ENCODE results near the gene OPRD1.

OPRD1 gene

GRCh38 chr1:28917757-28918118, 105.8 kb downstream of the OPRD1 start:
- H3K27ac ChIP-seq (ENCODE audit: extremely low read depth, low read depth, low read length), result no peak overlapping the region
- no peaks in the 10 kb centered on the region for H3K9me3 ChIP-seq (ENCODE audit: control insufficient read depth, insufficient read depth, low read depth, low read length)
- TF ChIP-seq, protein P1, sequence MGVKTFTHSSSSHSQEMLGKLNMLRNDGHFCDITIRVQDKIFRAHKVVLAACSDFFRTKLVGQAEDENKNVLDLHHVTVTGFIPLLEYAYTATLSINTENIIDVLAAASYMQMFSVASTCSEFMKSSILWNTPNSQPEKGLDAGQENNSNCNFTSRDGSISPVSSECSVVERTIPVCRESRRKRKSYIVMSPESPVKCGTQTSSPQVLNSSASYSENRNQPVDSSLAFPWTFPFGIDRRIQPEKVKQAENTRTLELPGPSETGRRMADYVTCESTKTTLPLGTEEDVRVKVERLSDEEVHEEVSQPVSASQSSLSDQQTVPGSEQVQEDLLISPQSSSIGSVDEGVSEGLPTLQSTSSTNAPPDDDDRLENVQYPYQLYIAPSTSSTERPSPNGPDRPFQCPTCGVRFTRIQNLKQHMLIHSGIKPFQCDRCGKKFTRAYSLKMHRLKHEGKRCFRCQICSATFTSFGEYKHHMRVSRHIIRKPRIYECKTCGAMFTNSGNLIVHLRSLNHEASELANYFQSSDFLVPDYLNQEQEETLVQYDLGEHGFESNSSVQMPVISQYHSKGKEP (tag by site-specific recombination; IDR thresholded peaks at IDR 0.05), result no peak
- TF ChIP-seq ZNF214 (tag by site-specific recombination; IDR thresholded peaks at IDR 0.05; ENCODE audit: borderline replicate concordance) (no peak), EGR2 (tag by site-specific recombination; IDR thresholded peaks at IDR 0.05; ENCODE audit: low read depth) (no peak), ZNF549 (tag by site-specific recombination; IDR thresholded peaks at IDR 0.05) (no peak), ZNF221 (tag by site-specific recombination; IDR thresholded peaks at IDR 0.05; ENCODE audit: borderline replicate concordance) (no peak), HOXA7 (CRISPR knock-in tag; IDR thresholded peaks at IDR 0.05; ENCODE audit: borderline replicate concordance) (no peak), KLF16 (tag by site-specific recombination; IDR thresholded peaks at IDR 0.05) (no peak), ZBTB20 (tag by site-specific recombination; IDR thresholded peaks at IDR 0.05) (no peak), ZFP3 (tag by site-specific recombination; IDR thresholded peaks at IDR 0.05; ENCODE audit: low read depth) (no peak), ZNF544 (tag by site-specific recombination; IDR thresholded peaks at IDR 0.05) (no peak), ZNF473 (tag by site-specific recombination; IDR thresholded peaks at IDR 0.05) (no peak), ZNF670 (tag by site-specific recombination; IDR thresholded peaks at IDR 0.05; ENCODE audit: low read depth) (no peak), ZNF274 (IDR thresholded peaks at IDR 0.05; ENCODE audit: low read length) (no peak), ZNF274 (tag by site-specific recombination; IDR thresholded peaks at IDR 0.05; ENCODE audit: borderline replicate concordance) (no peak), ZNF558 (tag by site-specific recombination; IDR thresholded peaks at IDR 0.05) (no peak), ZNF335 (tag by site-specific recombination; conservative IDR thresholded peaks at IDR 0.05) (no peak), ZNF510 (tag by site-specific recombination; IDR thresholded peaks at IDR 0.05; ENCODE audit: insufficient replicate concordance) (no peak)
- TF ChIP-seq, protein P2, sequence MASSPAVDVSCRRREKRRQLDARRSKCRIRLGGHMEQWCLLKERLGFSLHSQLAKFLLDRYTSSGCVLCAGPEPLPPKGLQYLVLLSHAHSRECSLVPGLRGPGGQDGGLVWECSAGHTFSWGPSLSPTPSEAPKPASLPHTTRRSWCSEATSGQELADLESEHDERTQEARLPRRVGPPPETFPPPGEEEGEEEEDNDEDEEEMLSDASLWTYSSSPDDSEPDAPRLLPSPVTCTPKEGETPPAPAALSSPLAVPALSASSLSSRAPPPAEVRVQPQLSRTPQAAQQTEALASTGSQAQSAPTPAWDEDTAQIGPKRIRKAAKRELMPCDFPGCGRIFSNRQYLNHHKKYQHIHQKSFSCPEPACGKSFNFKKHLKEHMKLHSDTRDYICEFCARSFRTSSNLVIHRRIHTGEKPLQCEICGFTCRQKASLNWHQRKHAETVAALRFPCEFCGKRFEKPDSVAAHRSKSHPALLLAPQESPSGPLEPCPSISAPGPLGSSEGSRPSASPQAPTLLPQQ (tag by site-specific recombination; IDR thresholded peaks at IDR 0.05), result no peak
- TF ChIP-seq, protein P3, sequence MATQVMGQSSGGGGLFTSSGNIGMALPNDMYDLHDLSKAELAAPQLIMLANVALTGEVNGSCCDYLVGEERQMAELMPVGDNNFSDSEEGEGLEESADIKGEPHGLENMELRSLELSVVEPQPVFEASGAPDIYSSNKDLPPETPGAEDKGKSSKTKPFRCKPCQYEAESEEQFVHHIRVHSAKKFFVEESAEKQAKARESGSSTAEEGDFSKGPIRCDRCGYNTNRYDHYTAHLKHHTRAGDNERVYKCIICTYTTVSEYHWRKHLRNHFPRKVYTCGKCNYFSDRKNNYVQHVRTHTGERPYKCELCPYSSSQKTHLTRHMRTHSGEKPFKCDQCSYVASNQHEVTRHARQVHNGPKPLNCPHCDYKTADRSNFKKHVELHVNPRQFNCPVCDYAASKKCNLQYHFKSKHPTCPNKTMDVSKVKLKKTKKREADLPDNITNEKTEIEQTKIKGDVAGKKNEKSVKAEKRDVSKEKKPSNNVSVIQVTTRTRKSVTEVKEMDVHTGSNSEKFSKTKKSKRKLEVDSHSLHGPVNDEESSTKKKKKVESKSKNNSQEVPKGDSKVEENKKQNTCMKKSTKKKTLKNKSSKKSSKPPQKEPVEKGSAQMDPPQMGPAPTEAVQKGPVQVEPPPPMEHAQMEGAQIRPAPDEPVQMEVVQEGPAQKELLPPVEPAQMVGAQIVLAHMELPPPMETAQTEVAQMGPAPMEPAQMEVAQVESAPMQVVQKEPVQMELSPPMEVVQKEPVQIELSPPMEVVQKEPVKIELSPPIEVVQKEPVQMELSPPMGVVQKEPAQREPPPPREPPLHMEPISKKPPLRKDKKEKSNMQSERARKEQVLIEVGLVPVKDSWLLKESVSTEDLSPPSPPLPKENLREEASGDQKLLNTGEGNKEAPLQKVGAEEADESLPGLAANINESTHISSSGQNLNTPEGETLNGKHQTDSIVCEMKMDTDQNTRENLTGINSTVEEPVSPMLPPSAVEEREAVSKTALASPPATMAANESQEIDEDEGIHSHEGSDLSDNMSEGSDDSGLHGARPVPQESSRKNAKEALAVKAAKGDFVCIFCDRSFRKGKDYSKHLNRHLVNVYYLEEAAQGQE (tag by site-specific recombination; IDR thresholded peaks at IDR 0.05), result no peak
- TF ChIP-seq, protein P4, sequence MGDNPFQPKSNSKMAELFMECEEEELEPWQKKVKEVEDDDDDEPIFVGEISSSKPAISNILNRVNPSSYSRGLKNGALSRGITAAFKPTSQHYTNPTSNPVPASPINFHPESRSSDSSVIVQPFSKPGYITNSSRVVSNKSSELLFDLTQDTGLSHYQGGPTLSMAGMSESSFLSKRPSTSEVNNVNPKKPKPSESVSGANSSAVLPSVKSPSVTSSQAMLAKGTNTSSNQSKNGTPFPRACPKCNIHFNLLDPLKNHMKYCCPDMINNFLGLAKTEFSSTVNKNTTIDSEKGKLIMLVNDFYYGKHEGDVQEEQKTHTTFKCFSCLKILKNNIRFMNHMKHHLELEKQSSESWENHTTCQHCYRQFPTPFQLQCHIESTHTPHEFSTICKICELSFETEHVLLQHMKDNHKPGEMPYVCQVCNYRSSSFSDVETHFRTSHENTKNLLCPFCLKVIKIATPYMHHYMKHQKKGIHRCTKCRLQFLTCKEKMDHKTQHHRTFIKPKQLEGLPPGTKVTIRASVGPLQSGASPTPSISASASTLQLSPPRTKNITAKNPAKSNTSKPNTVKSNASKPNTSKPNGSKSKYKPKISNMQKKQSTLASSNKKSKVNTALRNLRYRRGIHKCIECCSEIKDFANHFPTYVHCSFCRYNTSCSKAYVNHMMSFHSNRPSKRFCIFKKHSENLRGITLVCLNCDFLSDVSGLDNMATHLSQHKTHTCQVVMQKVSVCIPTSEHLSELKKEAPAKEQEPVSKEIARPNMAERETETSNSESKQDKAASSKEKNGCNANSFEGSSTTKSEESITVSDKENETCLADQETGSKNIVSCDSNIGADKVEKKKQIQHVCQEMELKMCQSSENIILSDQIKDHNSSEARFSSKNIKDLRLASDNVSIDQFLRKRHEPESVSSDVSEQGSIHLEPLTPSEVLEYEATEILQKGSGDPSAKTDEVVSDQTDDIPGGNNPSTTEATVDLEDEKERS (tag by site-specific recombination; IDR thresholded peaks at IDR 0.05), result no peak
- 0 out of 2 replicates have a peak, but pooled peaks cover 4% of the 10 kb centered on the region for H3K4me1 ChIP-seq (ENCODE audit: control insufficient read depth, insufficient read depth, low read length)
- no peaks in the 10 kb centered on the region; a peak in 1 of 3 replicates for H3K36me3 ChIP-seq (ENCODE audit: control insufficient read depth in 2 of 2, insufficient read depth in 1 of 2, low read length in 2 of 2)
- CTCF ChIA-PET, result interaction anchor here (0.6 to 1.0 kb wide), 2 partner anchors 115 to 1349 kb away, joined by 3 read pairs; no protein-coding TSS in a partner anchor
- POLR2A ChIA-PET, result interaction anchor here (1.7 kb wide), 1 partner anchor 263 kb away, joined by 4 read pairs; no protein-coding TSS in a partner anchor
- no peak overlapping the region for H3K4me3 ChIP-seq (ENCODE audit: low read depth, low read length)

Data from HEK293 (cell line).